NCI-H2029 (cell line): ENCODE results near the gene PPP4R1.

Source experiments
- DNase-seq: peaks from one replicate; lab custom pipeline; 2025; lab: John Stamatoyannopoulos, UW

Gene PPP4R1

GRCh38 chr18:9594823-9595596 is 19.3 kb downstream of the PPP4R1 start:
- no peak for DNase-seq

GRCh38 chr18:9587924-9588323 is 26.4 kb downstream of the PPP4R1 start:
- no peak for DNase-seq

GRCh38 chr18:9586814-9587213 is 27.5 kb downstream of the PPP4R1 start:
- no peak for DNase-seq

GRCh38 chr18:9581667-9582066 is 32.7 kb downstream of the PPP4R1 start:
- no peak for DNase-seq

GRCh38 chr18:9578306-9578705 is 36.1 kb downstream of the PPP4R1 start:
- DNase-seq, result no peak

GRCh38 chr18:9577361-9577760 is 37.0 kb downstream of the PPP4R1 start:
- no peak for DNase-seq

- DNase-seq, result peak; percentile 71
Observed at GRCh38 chr18:9575558-9575957, 38.8 kb downstream of the PPP4R1 start.

- DNase-seq, result no peak
Observed at GRCh38 chr18:9574473-9575115, 39.8 kb downstream of the PPP4R1 start.

GRCh38 chr18:9571546-9571945 is 42.8 kb downstream of the PPP4R1 start:
- DNase-seq, result no peak

GRCh38 chr18:9570255-9570654 is 44.1 kb downstream of the PPP4R1 start:
- no peak for DNase-seq

- DNase-seq, result no peak
Observed at GRCh38 chr18:9569178-9569577, 45.2 kb downstream of the PPP4R1 start.

- DNase-seq, result peak; percentile 40
Observed at GRCh38 chr18:9568186-9568585, 46.2 kb downstream of the PPP4R1 start.

GRCh38 chr18:9565407-9565806 is 49.0 kb downstream of the PPP4R1 start:
- no peak for DNase-seq

- no peak for DNase-seq
Observed at GRCh38 chr18:9563331-9563730, 51.0 kb downstream of the PPP4R1 start.

- DNase-seq, result no peak
Observed at GRCh38 chr18:9562584-9562983, 51.8 kb downstream of the PPP4R1 start.

GRCh38 chr18:9561759-9562158 is 52.6 kb downstream of the PPP4R1 start:
- no peak for DNase-seq

- no peak for DNase-seq
Observed at GRCh38 chr18:9559253-9559652, 55.1 kb downstream of the PPP4R1 start.

GRCh38 chr18:9558387-9559064 is 55.8 kb downstream of the PPP4R1 start:
- no peak for DNase-seq

GRCh38 chr18:9557250-9557943 is 57.0 kb downstream of the PPP4R1 start:
- no peak for DNase-seq

GRCh38 chr18:9552616-9553015 is 61.7 kb downstream of the PPP4R1 start:
- DNase-seq, result no peak

GRCh38 chr18:9552191-9552590 is 62.2 kb downstream of the PPP4R1 start:
- no peak for DNase-seq

- no peak for DNase-seq
Observed at GRCh38 chr18:9550429-9550828, 63.9 kb downstream of the PPP4R1 start.

- DNase-seq, result no peak
Observed at GRCh38 chr18:9549405-9549804, 65.0 kb downstream of the PPP4R1 start.
